Naive thymus-derived CD4-positive, alpha-beta T cell (primary cell): ENCODE results near the gene SLC6A18. TPM values are rescaled to one million over a fixed set of nuclear protein-coding genes. Genes with fewer than 3 reads are reported as not detected.

Experiments used
- ATAC-seq: fragments of 150-1000 bp; cut with Tn5 transposase; 2 replicates; pipeline ENCODE4 v1.10.0; 2021; ENCODE audit warnings: mild to moderate bottlenecking, moderate library complexity
- CTCF ChIA-PET: fragments of 350-600 bp; sonication (Branson Sonifier 250); formaldehyde crosslinking; loops from one replicate; lab custom pipeline; 2021; ENCODE audit warnings: antibody characterized with exemption; lab: Charles Lee
- POLR2A ChIA-PET: fragments of 350-600 bp; sonication (Branson Sonifier 250); formaldehyde crosslinking; loops from one replicate; lab custom pipeline; 2021; ENCODE audit warnings: antibody characterized with exemption, inconsistent platforms; lab: Charles Lee
- DNase-seq, 9 donors: peaks; one replicate each; pipeline versions ENCODE4 v3.0.0 to v3.0.0-alpha.2; 2020 to 2022; ENCODE audit warnings: mixed read lengths in 1 of 9
- H3K27ac ChIP-seq: one replicate; pipeline ENCODE4 v1.7.0; 2013; ENCODE audit warnings: mild to moderate bottlenecking, low read depth, low read length, moderate library complexity
- H3K27me3 ChIP-seq, 2 donors: one replicate each; pipeline ENCODE4 v1.7.0; 2013; ENCODE audit warnings: low read length in 2 of 2, mild to moderate bottlenecking in 2 of 2, moderate library complexity in 2 of 2; ENCODE audit not compliant: control insufficient read depth in 2 of 2, insufficient read depth in 2 of 2
- H3K36me3 ChIP-seq, 3 experiments: 1 replicate in 2 of 3; 2 replicates in 1 of 3; pipeline ENCODE4 v1.7.0; 2013; ENCODE audit warnings: low read length in 3 of 3, mild to moderate bottlenecking in 3 of 3, moderate library complexity in 1 of 3; ENCODE audit not compliant: insufficient read depth in 3 of 3, control insufficient read depth in 2 of 3
- H3K4me1 ChIP-seq, 2 donors: one replicate each; pipeline ENCODE4 v1.7.0; 2013; ENCODE audit warnings: low read length in 2 of 2, mild to moderate bottlenecking in 2 of 2, moderate library complexity in 1 of 2; ENCODE audit not compliant: control insufficient read depth in 2 of 2, insufficient read depth in 2 of 2
- H3K4me3 ChIP-seq: 2 replicates; pipeline ENCODE4 v1.7.0; 2013; ENCODE audit warnings: mild to moderate bottlenecking, low read length
- H3K9me3 ChIP-seq, 3 experiments: 1 replicate in 2 of 3; 2 replicates in 1 of 3; pipeline ENCODE4 v1.7.0; 2013; ENCODE audit warnings: low read length in 3 of 3; ENCODE audit not compliant: control insufficient read depth in 2 of 3
- H3K27ac Mint-ChIP-seq, 9 donors: one replicate each; pipeline ENCODE4 v1.8.0; 2020 to 2022; ENCODE audit warnings: mixed read lengths in 9 of 9, mild to moderate bottlenecking in 8 of 9, moderate library complexity in 5 of 9, inconsistent platforms in 2 of 9
- H3K27me3 Mint-ChIP-seq, 5 donors: one replicate each; pipeline ENCODE4 v1.8.0; 2021 to 2022; ENCODE audit warnings: mixed read lengths in 5 of 5, mild to moderate bottlenecking in 1 of 5
- H3K36me3 Mint-ChIP-seq, 5 donors: one replicate each; pipeline ENCODE4 v1.8.0; 2020 to 2022; ENCODE audit warnings: mixed read lengths in 5 of 5, mild to moderate bottlenecking in 3 of 5, inconsistent platforms in 1 of 5
- H3K4me1 Mint-ChIP-seq, 7 donors: one replicate each; pipeline ENCODE4 v1.8.0; 2020 to 2022; ENCODE audit warnings: mixed read lengths in 7 of 7, mild to moderate bottlenecking in 3 of 7, inconsistent platforms in 1 of 7
- H3K4me3 Mint-ChIP-seq, 10 donors: one replicate each; pipeline ENCODE4 v1.8.0; 2020 to 2022; ENCODE audit warnings: mild to moderate bottlenecking in 10 of 10, mixed read lengths in 10 of 10, moderate library complexity in 6 of 10, inconsistent platforms in 2 of 10
- H3K9me3 Mint-ChIP-seq, 11 donors: one replicate each; pipeline ENCODE4 v1.8.0; 2020 to 2022; ENCODE audit warnings: mixed read lengths in 11 of 11, mild to moderate bottlenecking in 4 of 11, inconsistent platforms in 1 of 11, moderate library complexity in 1 of 11
- intact Hi-C, 2 donors: fragments of 100-400 bp; cut with micrococcal nuclease; formaldehyde crosslinking; loops; one replicate each; pipeline ENCODE4 v1.15.1; 2023
- polyA plus RNA-seq, 2 donors: library from polyadenylated mRNA; unstranded; fragments of 300-500 nt; fragmentation: Illumina TruSeq; gene quantifications; one replicate each; pipeline ENCODE4 v1.2.3, GENCODE V29; 2021
- total RNA-seq, 6 experiments: library from RNA in 5 of 6; stranded (reverse) in 5 of 6; gene quantifications; 1 replicate in 5 of 6; 2 replicates in 1 of 6; pipeline ENCODE4 v1.2.3 and lab custom pipeline; 2021 to 2026

The SLC6A18 gene
- total and polyA plus RNA-seq, 7 experiments from 2014 or later, result not detected

GRCh38 chr5:1268056-1268455, 42.9 kb downstream of the SLC6A18 start:
- intact Hi-C loops, result no loop called here
- no peak for ATAC-seq

GRCh38 chr5:1268666-1269065, 43.5 kb downstream of the SLC6A18 start:
- no peaks in the 10 kb centered on the region for H3K27me3 Mint-ChIP-seq
- H3K4me3 Mint-ChIP-seq, result peak overlapping the region in 1 of 10 donors; percentile 26
- Histone ChIP-seq H3K9me3 (no peaks in the 10 kb centered on the region), H3K36me3 (no peaks in the 10 kb centered on the region), H3K27ac (no peak overlapping the region), H3K27me3 (no peaks in the 10 kb centered on the region), H3K4me3 (no peak overlapping the region), H3K4me1 (peaks cover 5 to 10% of the 10 kb centered on the region in 2 donors)
- peaks cover 9 to 18% (median 11%) of the 10 kb centered on the region in 7 donors for H3K4me1 Mint-ChIP-seq
- peak overlapping the region in 5 of 9 donors; percentile 35 to 68 (median 56) for H3K27ac Mint-ChIP-seq
- H3K9me3 Mint-ChIP-seq, result no peaks in the 10 kb centered on the region
- POLR2A ChIA-PET, result no interaction called here
- ATAC-seq, result peak; percentile 47
- intact Hi-C loops, result no loop called here
- CTCF ChIA-PET, result no interaction called here
- H3K36me3 Mint-ChIP-seq, result peaks cover 0 to 8% (median 0%) of the 10 kb centered on the region in 5 donors
- DNase-seq, result peak in 5 of 9 donors; percentile 14 to 28 (median 19)

More at GRCh38 chr5:1268056-1268455, 42.9 kb downstream of the SLC6A18 start:
- Histone ChIP-seq H3K27me3 (no peaks in the 10 kb centered on the region), H3K27ac (no peak overlapping the region), H3K36me3 (no peaks in the 10 kb centered on the region), H3K9me3 (no peaks in the 10 kb centered on the region), H3K4me3 (no peak overlapping the region), H3K4me1 (peaks cover 5 to 10% of the 10 kb centered on the region in 2 donors)
- no peak for DNase-seq
- ChIA-PET CTCF (no interaction called here), POLR2A (no interaction called here)
- Mint-ChIP-seq H3K4me1 (peaks cover 9 to 18% (median 11%) of the 10 kb centered on the region in 7 donors), H3K27ac (no peak overlapping the region), H3K9me3 (peaks cover 0 to 1% (median 0%) of the 10 kb centered on the region in 11 donors), H3K36me3 (peaks cover 0 to 8% (median 0%) of the 10 kb centered on the region in 5 donors), H3K4me3 (peak overlapping the region in 1 of 10 donors; percentile 26), H3K27me3 (no peaks in the 10 kb centered on the region)

- intact Hi-C loops, result no loop called here
- Mint-ChIP-seq H3K36me3 (peaks cover 0 to 8% (median 0%) of the 10 kb centered on the region in 5 donors), H3K4me3 (no peak overlapping the region), H3K27ac (no peak overlapping the region), H3K27me3 (no peaks in the 10 kb centered on the region), H3K9me3 (no peaks in the 10 kb centered on the region), H3K4me1 (peaks cover 11 to 18% (median 11%) of the 10 kb centered on the region in 7 donors)
- Histone ChIP-seq H3K9me3 (no peaks in the 10 kb centered on the region), H3K36me3 (no peaks in the 10 kb centered on the region), H3K4me3 (no peak overlapping the region), H3K4me1 (peaks cover 5 to 10% of the 10 kb centered on the region in 2 donors), H3K27me3 (no peaks in the 10 kb centered on the region), H3K27ac (no peak overlapping the region)
- DNase-seq (no peak), ATAC-seq (no peak)
- POLR2A ChIA-PET, result no interaction called here
- CTCF ChIA-PET, result no interaction called here
These were observed 45.2 kb downstream of the SLC6A18 start for GRCh38 chr5:1270426-1270825.

- no peaks in the 10 kb centered on the region for H3K27me3 Mint-ChIP-seq
These were observed 46.0 kb downstream of the SLC6A18 start for GRCh38 chr5:1270933-1271914.

GRCh38 chr5:1272201-1272600, 47.0 kb downstream of the SLC6A18 start:
- ChIA-PET CTCF (interaction anchor here (0.6 kb wide), 1 partner anchor 9 kb away, joined by 3 read pairs; no protein-coding TSS in a partner anchor), POLR2A (no interaction called here)
- Histone ChIP-seq H3K27me3 (no peaks in the 10 kb centered on the region), H3K4me3 (no peak overlapping the region), H3K4me1 (peaks cover 5 to 10% of the 10 kb centered on the region in 2 donors), H3K9me3 (no peaks in the 10 kb centered on the region), H3K27ac (no peak overlapping the region), H3K36me3 (no peaks in the 10 kb centered on the region)
- H3K4me3 Mint-ChIP-seq, result no peak overlapping the region
- intact Hi-C loops, result no loop called here
- peaks cover 11 to 18% (median 15%) of the 10 kb centered on the region in 7 donors for H3K4me1 Mint-ChIP-seq
- no peaks in the 10 kb centered on the region for H3K27me3 Mint-ChIP-seq
- H3K27ac Mint-ChIP-seq, result no peak overlapping the region
- peaks cover 0 to 8% (median 0%) of the 10 kb centered on the region in 5 donors for H3K36me3 Mint-ChIP-seq
- H3K9me3 Mint-ChIP-seq, result no peaks in the 10 kb centered on the region
- ATAC-seq (no peak), DNase-seq (no peak)

More at GRCh38 chr5:1270933-1271914, 46.0 kb downstream of the SLC6A18 start:
- Mint-ChIP-seq H3K4me1 (peaks cover 11 to 18% (median 11%) of the 10 kb centered on the region in 7 donors), H3K27ac (peak overlapping the region in 1 of 9 donors; percentile 23), H3K9me3 (no peaks in the 10 kb centered on the region), H3K36me3 (peaks cover 0 to 8% (median 0%) of the 10 kb centered on the region in 5 donors), H3K4me3 (no peak overlapping the region)
- Histone ChIP-seq H3K9me3 (no peaks in the 10 kb centered on the region), H3K4me1 (peaks cover 5 to 10% of the 10 kb centered on the region in 2 donors), H3K36me3 (no peaks in the 10 kb centered on the region), H3K4me3 (no peak overlapping the region), H3K27ac (no peak overlapping the region), H3K27me3 (no peaks in the 10 kb centered on the region)
- ChIA-PET CTCF (interaction anchor here (0.6 kb wide), 1 partner anchor 10 kb away, joined by 3 read pairs; no protein-coding TSS in a partner anchor), POLR2A (no interaction called here)
- no peak for DNase-seq
- ATAC-seq, result no peak
- intact Hi-C loops, result no loop called here

GRCh38 chr5:1273745-1274144, 48.6 kb downstream of the SLC6A18 start:
- Histone ChIP-seq H3K36me3 (no peaks in the 10 kb centered on the region), H3K9me3 (peaks cover 0 to 5% (median 0%) of the 10 kb centered on the region in 3 experiments), H3K27me3 (no peaks in the 10 kb centered on the region), H3K4me3 (no peak overlapping the region), H3K4me1 (peaks cover 0 to 4% of the 10 kb centered on the region in 2 donors), H3K27ac (no peak overlapping the region)
- Mint-ChIP-seq H3K4me1 (peaks cover 4 to 11% (median 9%) of the 10 kb centered on the region in 7 donors), H3K36me3 (peaks cover 0 to 10% (median 0%) of the 10 kb centered on the region in 5 donors), H3K27me3 (no peaks in the 10 kb centered on the region), H3K9me3 (peaks cover 0 to 4% (median 0%) of the 10 kb centered on the region in 11 donors), H3K4me3 (no peak overlapping the region), H3K27ac (no peak overlapping the region)
- POLR2A ChIA-PET, result no interaction called here
- DNase-seq (no peak), ATAC-seq (no peak)
- CTCF ChIA-PET, result no interaction called here
- intact Hi-C loops, result no loop called here
